ENCODE data around the gene ADCY2.

Gene ADCY2

DNA sequence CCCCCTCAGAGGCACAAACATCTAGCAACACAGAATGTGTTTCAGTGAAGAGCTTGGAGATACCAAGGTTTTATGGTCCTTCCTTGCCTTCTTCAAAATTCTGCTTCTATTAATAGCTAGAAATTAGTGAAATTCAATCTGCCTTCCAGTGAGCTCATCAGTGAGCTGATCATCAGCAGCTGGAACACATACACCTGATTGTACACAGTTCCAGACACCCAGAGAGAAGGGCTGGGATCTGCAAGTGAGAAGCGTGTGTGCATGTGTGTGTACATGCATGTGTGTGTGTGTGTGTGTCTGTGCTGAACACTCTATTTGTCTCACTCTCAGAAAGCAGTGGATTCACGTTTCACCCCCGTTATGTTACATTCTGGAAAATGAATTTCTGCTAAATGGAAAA lies 426.5 kb downstream of the ADCY2 start:
- H4K20me1 ChIP-seq (ENCODE audit: control insufficient read depth, insufficient read depth, low read depth, low read length): no peaks in the 10 kb centered on the region
- no peaks in the 10 kb centered on the region for H3K27me3 ChIP-seq (ENCODE audit: control insufficient read depth, low read length)
- H3K9me2 ChIP-seq (replicated peaks; ENCODE audit: control insufficient read depth, low read length): no peaks in the 10 kb centered on the region
- TF ChIP-seq EZH2phosphoT487 (IDR thresholded peaks at IDR 0.05; ENCODE audit: borderline replicate concordance, low read length): no peak
- TF ChIP-seq, protein P1, sequence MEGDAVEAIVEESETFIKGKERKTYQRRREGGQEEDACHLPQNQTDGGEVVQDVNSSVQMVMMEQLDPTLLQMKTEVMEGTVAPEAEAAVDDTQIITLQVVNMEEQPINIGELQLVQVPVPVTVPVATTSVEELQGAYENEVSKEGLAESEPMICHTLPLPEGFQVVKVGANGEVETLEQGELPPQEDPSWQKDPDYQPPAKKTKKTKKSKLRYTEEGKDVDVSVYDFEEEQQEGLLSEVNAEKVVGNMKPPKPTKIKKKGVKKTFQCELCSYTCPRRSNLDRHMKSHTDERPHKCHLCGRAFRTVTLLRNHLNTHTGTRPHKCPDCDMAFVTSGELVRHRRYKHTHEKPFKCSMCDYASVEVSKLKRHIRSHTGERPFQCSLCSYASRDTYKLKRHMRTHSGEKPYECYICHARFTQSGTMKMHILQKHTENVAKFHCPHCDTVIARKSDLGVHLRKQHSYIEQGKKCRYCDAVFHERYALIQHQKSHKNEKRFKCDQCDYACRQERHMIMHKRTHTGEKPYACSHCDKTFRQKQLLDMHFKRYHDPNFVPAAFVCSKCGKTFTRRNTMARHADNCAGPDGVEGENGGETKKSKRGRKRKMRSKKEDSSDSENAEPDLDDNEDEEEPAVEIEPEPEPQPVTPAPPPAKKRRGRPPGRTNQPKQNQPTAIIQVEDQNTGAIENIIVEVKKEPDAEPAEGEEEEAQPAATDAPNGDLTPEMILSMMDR (IDR thresholded peaks at IDR 0.05; ENCODE audit: low read depth, low read length, poor library complexity, severe bottlenecking): no peak
- no peak overlapping the region for H3K27ac ChIP-seq (ENCODE audit: low read depth, low read length)
- no peaks in the 10 kb centered on the region for H3K9me3 ChIP-seq (ENCODE audit: control insufficient read depth, insufficient read depth, low read length)
- no peaks in the 10 kb centered on the region for H3F3A ChIP-seq (ENCODE audit: control insufficient read depth, insufficient read depth)
- no peak overlapping the region for H3K4me3 ChIP-seq (ENCODE audit: low read length)
- H3K36me3 ChIP-seq (ENCODE audit: control insufficient read depth, low read length): no peaks in the 10 kb centered on the region
- no peak overlapping the region for H3K4me2 ChIP-seq (ENCODE audit: low read length)
- no peaks in the 10 kb centered on the region for H3K4me1 ChIP-seq (ENCODE audit: control insufficient read depth, low read length)
- H3K79me2 ChIP-seq (ENCODE audit: control insufficient read depth, low read length): no peaks in the 10 kb centered on the region

DNA sequence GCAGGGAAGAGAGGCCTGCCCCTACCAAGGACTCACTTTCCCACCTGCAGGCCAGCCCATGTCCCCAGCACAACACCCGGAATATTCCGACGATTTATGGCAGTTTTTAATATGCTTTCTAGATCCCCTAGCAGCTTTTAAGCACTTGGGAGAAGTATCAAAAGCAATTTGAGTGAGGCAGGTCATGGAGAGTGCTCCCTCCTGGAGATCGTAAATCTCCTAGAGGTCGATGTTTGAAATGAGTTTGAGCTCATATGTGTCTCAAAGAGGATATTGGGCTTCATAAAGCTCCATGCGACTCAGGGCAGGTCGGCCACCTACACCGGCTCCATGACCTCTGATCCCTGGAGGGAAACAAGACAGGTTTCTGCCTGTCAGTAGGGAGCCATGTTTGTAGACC lies 427.7 kb downstream of the ADCY2 start:
- no peak overlapping the region for H3K4me2 ChIP-seq (ENCODE audit: low read length)
- H3K9me3 ChIP-seq (ENCODE audit: control insufficient read depth, insufficient read depth, low read length): no peaks in the 10 kb centered on the region
- TF ChIP-seq EZH2phosphoT487 (IDR thresholded peaks at IDR 0.05; ENCODE audit: borderline replicate concordance, low read length): no peak
- TF ChIP-seq, protein P1 (IDR thresholded peaks at IDR 0.05; ENCODE audit: low read depth, low read length, poor library complexity, severe bottlenecking): no peak

DNA sequence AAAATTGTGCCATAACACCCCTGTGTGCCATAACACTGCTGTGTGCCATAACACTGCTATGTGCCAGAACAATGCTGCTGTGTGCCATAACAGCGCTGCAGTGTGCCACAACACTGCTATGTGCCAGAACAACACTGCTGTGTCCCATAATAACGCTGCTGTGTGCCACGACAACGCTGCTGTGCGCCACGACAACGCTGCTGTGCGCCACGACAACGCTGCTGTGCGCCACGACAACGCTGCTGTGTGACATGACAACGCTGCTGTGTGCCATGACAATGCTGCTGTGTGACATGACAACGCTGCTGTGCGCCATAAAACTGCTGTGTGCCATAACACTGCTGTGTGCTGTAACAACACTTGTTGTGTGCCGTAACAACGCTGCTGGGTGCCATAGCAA lies 429.1 kb downstream of the ADCY2 start:
- H3F3A ChIP-seq (ENCODE audit: control insufficient read depth, insufficient read depth): no peaks in the 10 kb centered on the region
- H3K9me3 ChIP-seq (ENCODE audit: control insufficient read depth, insufficient read depth, low read length): no peaks in the 10 kb centered on the region
- TF ChIP-seq, protein P1 (IDR thresholded peaks at IDR 0.05; ENCODE audit: low read depth, low read length, poor library complexity, severe bottlenecking): no peak
- TF ChIP-seq EZH2phosphoT487 (IDR thresholded peaks at IDR 0.05; ENCODE audit: borderline replicate concordance, low read length): no peak
- no peak overlapping the region for H3K27ac ChIP-seq (ENCODE audit: low read depth, low read length)
- H3K79me2 ChIP-seq (ENCODE audit: control insufficient read depth, low read length): no peaks in the 10 kb centered on the region
- H3K4me3 ChIP-seq (ENCODE audit: low read length): no peak overlapping the region
- no peak overlapping the region for H3K4me2 ChIP-seq (ENCODE audit: low read length)
- H3K36me3 ChIP-seq (ENCODE audit: control insufficient read depth, low read length): no peaks in the 10 kb centered on the region
- H3K9me2 ChIP-seq (replicated peaks; ENCODE audit: control insufficient read depth, low read length): no peaks in the 10 kb centered on the region
- H3K4me1 ChIP-seq (ENCODE audit: control insufficient read depth, low read length): no peaks in the 10 kb centered on the region
- no peaks in the 10 kb centered on the region for H3K27me3 ChIP-seq (ENCODE audit: control insufficient read depth, low read length)
- no peaks in the 10 kb centered on the region for H4K20me1 ChIP-seq (ENCODE audit: control insufficient read depth, insufficient read depth, low read depth, low read length)

More for the DNA sequence above, 427.7 kb downstream of the ADCY2 start:
- H3K79me2 ChIP-seq (ENCODE audit: control insufficient read depth, low read length): no peaks in the 10 kb centered on the region
- no peaks in the 10 kb centered on the region for H3K36me3 ChIP-seq (ENCODE audit: control insufficient read depth, low read length)
- H3K9me2 ChIP-seq (replicated peaks; ENCODE audit: control insufficient read depth, low read length): no peaks in the 10 kb centered on the region
- no peaks in the 10 kb centered on the region for H3K4me1 ChIP-seq (ENCODE audit: control insufficient read depth, low read length)
- no peak overlapping the region for H3K27ac ChIP-seq (ENCODE audit: low read depth, low read length)
- no peaks in the 10 kb centered on the region for H3K27me3 ChIP-seq (ENCODE audit: control insufficient read depth, low read length)
- H4K20me1 ChIP-seq (ENCODE audit: control insufficient read depth, insufficient read depth, low read depth, low read length): no peaks in the 10 kb centered on the region
- H3F3A ChIP-seq (ENCODE audit: control insufficient read depth, insufficient read depth): no peaks in the 10 kb centered on the region
- no peak overlapping the region for H3K4me3 ChIP-seq (ENCODE audit: low read length)

DNA sequence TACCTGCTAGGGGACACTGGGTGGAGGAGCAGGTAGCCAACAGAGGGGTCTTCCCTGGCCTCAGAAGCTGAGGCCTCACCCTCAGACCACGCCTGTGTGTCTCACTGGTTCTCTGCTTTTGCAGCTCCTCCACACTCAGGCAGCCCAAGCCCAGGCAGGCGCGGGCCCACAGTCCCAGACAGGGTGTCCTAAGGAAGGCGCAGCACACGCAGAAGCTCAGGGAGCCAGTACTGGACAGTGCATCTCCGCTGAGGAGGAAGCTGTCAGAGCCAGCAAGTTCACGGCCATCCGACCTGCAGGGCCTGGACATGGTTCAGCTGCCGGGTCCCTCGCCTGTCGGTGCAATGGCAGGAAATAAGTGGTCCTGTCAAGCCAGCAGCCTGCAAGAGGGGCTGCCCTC lies 429.7 kb downstream of the ADCY2 start:
- no peak overlapping the region for H3K4me2 ChIP-seq (ENCODE audit: low read length)
- no peaks in the 10 kb centered on the region for H3K4me1 ChIP-seq (ENCODE audit: control insufficient read depth, low read length)
- H3K4me3 ChIP-seq (ENCODE audit: low read length): no peak overlapping the region
- H4K20me1 ChIP-seq (ENCODE audit: control insufficient read depth, insufficient read depth, low read depth, low read length): no peaks in the 10 kb centered on the region
- H3K27me3 ChIP-seq (ENCODE audit: control insufficient read depth, low read length): no peaks in the 10 kb centered on the region
- no peaks in the 10 kb centered on the region for H3K9me2 ChIP-seq (replicated peaks; ENCODE audit: control insufficient read depth, low read length)
- H3F3A ChIP-seq (ENCODE audit: control insufficient read depth, insufficient read depth): no peaks in the 10 kb centered on the region
- H3K9me3 ChIP-seq (ENCODE audit: control insufficient read depth, insufficient read depth, low read length): no peaks in the 10 kb centered on the region
- no peak overlapping the region for H3K27ac ChIP-seq (ENCODE audit: low read depth, low read length)
- TF ChIP-seq, protein P1 (IDR thresholded peaks at IDR 0.05; ENCODE audit: low read depth, low read length, poor library complexity, severe bottlenecking): no peak
- no peak for TF ChIP-seq EZH2phosphoT487 (IDR thresholded peaks at IDR 0.05; ENCODE audit: borderline replicate concordance, low read length)
- H3K79me2 ChIP-seq (ENCODE audit: control insufficient read depth, low read length): no peaks in the 10 kb centered on the region
- H3K36me3 ChIP-seq (ENCODE audit: control insufficient read depth, low read length): no peaks in the 10 kb centered on the region

Measured in DOHH2 (cell line).